Bronchial epithelial cell (primary cell): ENCODE measurements around the gene SLC22A5. TPM values are rescaled to one million over a fixed set of nuclear protein-coding genes. Genes with fewer than 3 reads are reported as not detected.
A peak's percentile ranks its signal among the peaks of the same experiment; 100 is the strongest.

ENCODE experiments used
- DNase-seq: peaks from one replicate; pipeline ENCODE4 v3.0.0-alpha.2; 2010; ENCODE audit warnings: low read depth
- FAIRE-seq: peaks from 2 replicates; lab custom pipeline; 2011; peaks lifted over from hg19 to GRCh38; lab: Jason Lieb, UNC
- H3K27me3 ChIP-seq: 2 replicates; pipeline ENCODE4 v1.5.1; 2011; ENCODE audit warnings: low read length; ENCODE audit not compliant: control insufficient read depth, insufficient read depth
- H3K36me3 ChIP-seq: 2 replicates; pipeline ENCODE4 v1.5.1; 2011; ENCODE audit warnings: low read length; ENCODE audit not compliant: control insufficient read depth, insufficient read depth
- H3K4me3 ChIP-seq: 2 replicates; pipeline ENCODE4 v1.5.1; 2011; ENCODE audit warnings: mild to moderate bottlenecking, low read depth, low read length, control low read depth
- total RNA-seq: library from RNA; depleted of rRNA; stranded (reverse); fragments of >200 nt; gene quantifications from 2 replicates; pipeline ENCODE4 v1.2.1, GENCODE V29; 2014
- TF ChIP-seq, protein P1 (sequence below): IDR thresholded peaks from 2 replicates; pipeline ENCODE4 v1.5.1; 2011; ENCODE audit warnings: mild to moderate bottlenecking, moderate library complexity, low read length, control low read depth, inconsistent platforms; ENCODE audit not compliant: insufficient read depth, severe bottlenecking

The SLC22A5 gene
- total RNA-seq, 1 donor from 2014 or later: 7.1 TPM

GRCh38 chr5:132406144-132406783, 36.8 kb downstream of the SLC22A5 start:
- Histone ChIP-seq H3K36me3 (no peaks in the 10 kb centered on the region), H3K27me3 (no peaks in the 10 kb centered on the region), H3K4me3 (no peak overlapping the region)
- DNase-seq (no peak), FAIRE-seq (no peak)
- TF ChIP-seq, protein P1, sequence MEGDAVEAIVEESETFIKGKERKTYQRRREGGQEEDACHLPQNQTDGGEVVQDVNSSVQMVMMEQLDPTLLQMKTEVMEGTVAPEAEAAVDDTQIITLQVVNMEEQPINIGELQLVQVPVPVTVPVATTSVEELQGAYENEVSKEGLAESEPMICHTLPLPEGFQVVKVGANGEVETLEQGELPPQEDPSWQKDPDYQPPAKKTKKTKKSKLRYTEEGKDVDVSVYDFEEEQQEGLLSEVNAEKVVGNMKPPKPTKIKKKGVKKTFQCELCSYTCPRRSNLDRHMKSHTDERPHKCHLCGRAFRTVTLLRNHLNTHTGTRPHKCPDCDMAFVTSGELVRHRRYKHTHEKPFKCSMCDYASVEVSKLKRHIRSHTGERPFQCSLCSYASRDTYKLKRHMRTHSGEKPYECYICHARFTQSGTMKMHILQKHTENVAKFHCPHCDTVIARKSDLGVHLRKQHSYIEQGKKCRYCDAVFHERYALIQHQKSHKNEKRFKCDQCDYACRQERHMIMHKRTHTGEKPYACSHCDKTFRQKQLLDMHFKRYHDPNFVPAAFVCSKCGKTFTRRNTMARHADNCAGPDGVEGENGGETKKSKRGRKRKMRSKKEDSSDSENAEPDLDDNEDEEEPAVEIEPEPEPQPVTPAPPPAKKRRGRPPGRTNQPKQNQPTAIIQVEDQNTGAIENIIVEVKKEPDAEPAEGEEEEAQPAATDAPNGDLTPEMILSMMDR: no peak

DNA sequence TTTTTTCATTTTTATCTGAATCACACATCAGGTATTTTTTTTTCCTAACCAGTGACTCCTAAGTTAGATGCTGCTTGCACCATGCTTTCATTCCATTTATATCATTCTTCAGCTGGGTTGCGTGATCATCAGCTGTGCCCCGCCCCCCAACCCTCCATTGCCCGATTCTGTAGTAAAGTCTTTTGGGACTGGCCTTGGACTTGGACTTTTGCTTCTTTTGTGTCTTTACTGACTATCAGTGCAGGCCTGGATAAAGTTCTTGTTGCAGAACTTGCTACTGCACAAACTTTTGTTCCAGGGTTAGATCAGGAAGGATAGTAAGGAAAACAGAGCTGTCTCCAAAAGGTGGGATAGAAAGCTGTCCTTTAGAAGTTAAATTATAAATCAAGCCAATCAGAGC, 38.5 kb downstream of the SLC22A5 start:
- no peak for FAIRE-seq
- DNase-seq: no peak
- H3K4me3 ChIP-seq: no peak overlapping the region
- H3K36me3 ChIP-seq: no peaks in the 10 kb centered on the region
- no peaks in the 10 kb centered on the region for H3K27me3 ChIP-seq
- TF ChIP-seq, protein P1: no peak

- Histone ChIP-seq H3K27me3 (no peaks in the 10 kb centered on the region), H3K4me3 (no peak overlapping the region), H3K36me3 (no peaks in the 10 kb centered on the region)
- no peak for FAIRE-seq
- no peak for DNase-seq
- TF ChIP-seq, protein P1: no peak
Measured at GRCh38 chr5:132408456-132408855, 38.9 kb downstream of the SLC22A5 start.

DNA sequence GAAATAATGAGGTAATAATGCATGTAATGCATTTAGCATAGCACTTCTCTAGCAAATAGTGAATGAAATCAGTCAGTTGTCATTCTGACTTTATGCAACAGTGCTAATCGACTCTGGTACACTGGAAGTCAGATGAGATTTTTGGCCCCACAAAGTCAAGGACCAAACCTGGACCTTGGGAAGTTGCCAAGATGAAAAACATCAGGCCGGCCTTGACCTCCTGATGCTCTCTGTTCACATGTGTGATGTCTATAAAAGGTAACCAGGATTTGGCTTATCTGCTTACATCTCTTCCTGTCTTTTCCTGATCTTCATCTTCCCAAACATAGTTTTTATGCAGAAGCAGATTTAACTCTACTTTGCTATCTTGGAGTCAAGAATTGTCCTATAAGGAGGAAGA, 39.5 kb downstream of the SLC22A5 start:
- TF ChIP-seq, protein P1: no peak
- DNase-seq (no peak), FAIRE-seq (no peak)

GRCh38 chr5:132410451-132411303, 41.2 kb downstream of the SLC22A5 start:
- TF ChIP-seq, protein P1: peak; percentile 78
- FAIRE-seq: no peak
- peak overlapping the region; percentile 54 for H3K4me3 ChIP-seq
- DNase-seq: no peak
- H3K27me3 ChIP-seq: no peaks in the 10 kb centered on the region
- no peaks in the 10 kb centered on the region for H3K36me3 ChIP-seq

More for the DNA sequence above, 39.5 kb downstream of the SLC22A5 start:
- no peaks in the 10 kb centered on the region for H3K27me3 ChIP-seq
- no peak overlapping the region for H3K4me3 ChIP-seq
- no peaks in the 10 kb centered on the region for H3K36me3 ChIP-seq
